KMS-11 (cell line): ENCODE data around the gene COA3.

Experiments
- H2AFZ ChIP-seq: fragments of 200-600 bp; sonication (generic); 2 replicates; pipeline ENCODE4 v1.6.1; 2016; ENCODE audit warnings: antibody characterized with exemption, mixed run types, low read depth
- H3K27ac ChIP-seq: fragments of 200-600 bp; sonication (generic); 2 replicates; pipeline ENCODE4 v1.6.1; 2016; ENCODE audit warnings: mild to moderate bottlenecking, mixed run types
- H3K27me3 ChIP-seq: fragments of 200-600 bp; sonication (generic); 2 replicates; pipeline ENCODE4 v1.6.1; 2017; ENCODE audit warnings: mild to moderate bottlenecking, low read depth, mixed run types, moderate library complexity; ENCODE audit not compliant: insufficient read depth
- H3K36me3 ChIP-seq: fragments of 200-600 bp; sonication (generic); 2 replicates; pipeline ENCODE4 v1.6.1; 2017; ENCODE audit warnings: mild to moderate bottlenecking, mixed run types; ENCODE audit not compliant: insufficient read depth
- H3K4me1 ChIP-seq: fragments of 200-600 bp; sonication (generic); 2 replicates; pipeline ENCODE4 v1.6.1; 2016; ENCODE audit warnings: mild to moderate bottlenecking, low read depth, mixed run types; ENCODE audit not compliant: poor library complexity, severe bottlenecking
- H3K4me2 ChIP-seq: fragments of 200-600 bp; sonication (generic); 2 replicates; pipeline ENCODE4 v1.7.0; 2016; ENCODE audit warnings: mild to moderate bottlenecking, mixed run types
- H3K4me3 ChIP-seq: fragments of 200-600 bp; sonication (generic); IDR thresholded peaks from 2 replicates; pipeline ENCODE4 v1.6.1; 2017; ENCODE audit warnings: low read depth, low read length, mixed read lengths; ENCODE audit not compliant: insufficient read depth
- H3K79me2 ChIP-seq: fragments of 200-600 bp; sonication (generic); 2 replicates; pipeline ENCODE4 v1.6.1; 2016; ENCODE audit warnings: low read depth, mixed run types; ENCODE audit not compliant: insufficient read depth
- H3K9ac ChIP-seq: fragments of 200-600 bp; sonication (generic); 2 replicates; pipeline ENCODE4 v1.6.1; 2016; ENCODE audit warnings: mild to moderate bottlenecking, mixed run types
- H4K20me1 ChIP-seq: fragments of 200-600 bp; sonication (generic); 2 replicates; pipeline ENCODE4 v1.6.1; 2016; ENCODE audit warnings: mild to moderate bottlenecking, mixed run types; ENCODE audit not compliant: insufficient read depth
- CTCF ChIP-seq: fragments of 200-600 bp; sonication (generic); conservative IDR thresholded peaks from 2 replicates; pipeline ENCODE4 v1.6.1; 2017; ENCODE audit warnings: low read depth, mild to moderate bottlenecking, antibody characterized with exemption, low read length, moderate library complexity, mixed read lengths

COA3 gene

GRCh38 chr17:42845556-42845917 is 47.0 kb upstream of the COA3 start:
- H3K36me3 ChIP-seq: peaks cover 12% of the 10 kb centered on the region; the same call in 1 of the 2 replicates
- no peak overlapping the region for H3K9ac ChIP-seq
- no peak for TF ChIP-seq CTCF
- no peak overlapping the region for H3K27ac ChIP-seq
- H3K79me2 ChIP-seq: no peaks in the 10 kb centered on the region
- no peak overlapping the region for H2AFZ ChIP-seq
- peaks cover 64% of the 10 kb centered on the region for H3K4me1 ChIP-seq
- peak overlapping the region; percentile 1; the same call in 1 of the 2 replicates for H3K4me2 ChIP-seq
- no peak overlapping the region for H3K4me3 ChIP-seq
- no peaks in the 10 kb centered on the region for H3K27me3 ChIP-seq
- H4K20me1 ChIP-seq: no peaks in the 10 kb centered on the region

GRCh38 chr17:42844761-42845555 is 46.5 kb upstream of the COA3 start:
- Histone ChIP-seq H4K20me1 (no peaks in the 10 kb centered on the region), H2AFZ (no peak overlapping the region)

GRCh38 chr17:42844271-42844670 is 45.8 kb upstream of the COA3 start, which contains the start of gene AOC2:
Gene AOC2 (plus strand): TSS chr17:42844580. CDS start chr17:42844627, 47 bp downstream.
- TF ChIP-seq CTCF: no peak
- Histone ChIP-seq H3K4me1 (peaks cover 52% of the 10 kb centered on the region), H3K79me2 (no peaks in the 10 kb centered on the region), H3K27ac (no peak within 1 kb of the TSS), H3K36me3 (peaks cover 16% of the 10 kb centered on the region; the same call in 1 of the 2 replicates), H3K9ac (no peak within 1 kb of the TSS), H3K4me2 (peak within 1 kb of the TSS; percentile 1; the same call in 1 of the 2 replicates), H2AFZ (no peak within 1 kb of the TSS), H3K27me3 (no peaks in the 10 kb centered on the region), H4K20me1 (no peaks in the 10 kb centered on the region), H3K4me3 (no peak within 1 kb of the TSS)

More at GRCh38 chr17:42844761-42845555, 46.5 kb upstream of the COA3 start:
- Histone ChIP-seq H3K9ac (no peak overlapping the region), H3K4me1 (peaks cover 59% of the 10 kb centered on the region), H3K4me2 (peak overlapping the region; percentile 1; the same call in 1 of the 2 replicates), H3K27me3 (no peaks in the 10 kb centered on the region), H3K79me2 (no peaks in the 10 kb centered on the region), H3K36me3 (peaks cover 15% of the 10 kb centered on the region; the same call in 1 of the 2 replicates), H3K4me3 (no peak overlapping the region), H3K27ac (no peak overlapping the region)
- no peak for TF ChIP-seq CTCF

- no peak overlapping the region for H3K4me3 ChIP-seq
- no peak overlapping the region for H3K9ac ChIP-seq
- H4K20me1 ChIP-seq: no peaks in the 10 kb centered on the region
- H3K79me2 ChIP-seq: no peaks in the 10 kb centered on the region
- H3K36me3 ChIP-seq: peaks cover 24% of the 10 kb centered on the region
- H3K4me2 ChIP-seq: no peak overlapping the region
- no peaks in the 10 kb centered on the region for H3K27me3 ChIP-seq
- no peak overlapping the region for H3K27ac ChIP-seq
- no peak overlapping the region for H2AFZ ChIP-seq
- peaks cover 43% of the 10 kb centered on the region for H3K4me1 ChIP-seq
- TF ChIP-seq CTCF: peak; percentile 90
Observed at GRCh38 chr17:42843358-42843934, 44.9 kb upstream of the COA3 start.
